ENCODE data around the gene SGCA. TPM values are rescaled to one million over a fixed set of nuclear protein-coding genes. Genes with fewer than 3 reads are reported as not detected.

The SGCA gene
- 0.26 and 0.47 TPM in 2 replicates for total RNA-seq

DNA sequence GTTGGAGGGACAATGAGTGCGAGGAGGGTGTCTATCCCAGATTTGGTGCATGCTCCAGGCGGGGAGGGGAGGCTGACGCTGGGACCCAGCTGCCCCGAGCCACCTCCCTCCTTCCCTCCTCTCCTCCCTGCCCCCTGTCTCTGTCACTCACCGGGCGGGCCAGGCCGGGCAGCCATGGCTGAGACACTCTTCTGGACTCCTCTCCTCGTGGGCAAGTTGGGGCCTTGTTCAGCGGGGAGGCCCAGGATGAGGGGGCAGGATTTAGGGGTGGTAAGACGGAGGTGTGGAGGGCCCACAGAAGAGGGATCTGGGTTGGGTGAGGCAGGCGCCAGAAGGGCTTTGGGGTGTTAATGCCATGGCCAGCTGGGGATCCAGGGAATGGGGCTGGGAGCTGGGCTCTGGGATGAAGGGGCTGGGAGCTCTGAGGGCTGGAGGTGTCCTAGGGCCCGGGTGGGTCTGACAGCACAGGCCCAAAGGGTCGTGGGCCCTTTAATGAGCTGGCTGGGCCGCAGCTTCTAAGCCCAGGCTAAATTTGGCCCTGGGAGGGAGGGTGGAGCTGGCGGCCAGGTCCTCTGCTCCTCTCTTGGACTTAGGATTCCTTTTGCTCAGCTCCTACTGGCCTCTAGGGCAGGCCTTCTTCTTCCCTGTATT is at the start of gene SGCA:
Gene SGCA (plus strand): TSS at position 139 of the 651 bp plus-strand sequence. CDS start 36 bp downstream, at position 175.

DNA sequence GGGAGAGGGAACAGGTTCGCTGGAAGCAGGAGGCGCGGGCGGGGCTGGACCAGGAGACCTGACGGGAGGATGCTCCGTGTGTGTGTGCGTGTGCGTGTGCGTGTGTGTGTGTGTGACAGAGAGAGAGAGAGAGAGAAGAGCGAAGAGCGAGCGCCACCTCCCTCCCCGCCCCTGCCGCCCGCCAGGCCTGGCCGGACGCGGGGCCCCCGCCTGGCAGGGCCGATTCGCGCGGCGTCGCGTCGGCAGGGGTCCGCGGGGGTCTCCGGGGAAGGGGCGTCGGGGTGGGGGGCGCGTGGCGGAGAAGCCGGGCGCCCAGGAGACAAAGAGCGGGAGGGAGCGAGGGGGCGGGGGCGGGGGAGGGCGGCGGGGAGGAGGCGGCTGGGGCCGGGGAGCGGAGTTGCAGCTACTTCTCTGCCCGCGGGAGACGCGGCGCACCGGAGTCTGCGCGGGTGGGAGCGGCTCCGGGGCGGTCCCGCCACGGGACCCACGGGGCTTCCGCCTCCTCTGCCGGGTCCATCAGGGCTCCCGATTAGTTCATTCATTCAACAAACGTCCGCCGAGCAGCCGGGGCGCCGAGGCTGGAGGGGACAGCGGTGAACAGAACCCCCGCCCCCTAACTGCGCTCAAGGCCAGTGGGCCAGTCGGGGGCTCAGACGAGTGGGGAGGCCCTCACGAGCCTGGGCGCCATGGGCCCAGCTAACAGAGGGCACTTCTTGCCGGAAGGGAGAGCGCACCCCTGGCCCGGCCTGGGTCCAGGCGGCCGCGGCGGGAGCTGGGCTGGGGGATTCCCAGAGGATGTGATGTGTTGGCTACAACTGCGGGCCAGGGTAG is 35.9 kb upstream of the SGCA start, which contains the start of gene SAMD14:
Gene SAMD14 (minus strand): TSS at position 433 of the 831 bp plus-strand sequence. CDS start 5,201 bp downstream, outside the sequence.

DNA sequence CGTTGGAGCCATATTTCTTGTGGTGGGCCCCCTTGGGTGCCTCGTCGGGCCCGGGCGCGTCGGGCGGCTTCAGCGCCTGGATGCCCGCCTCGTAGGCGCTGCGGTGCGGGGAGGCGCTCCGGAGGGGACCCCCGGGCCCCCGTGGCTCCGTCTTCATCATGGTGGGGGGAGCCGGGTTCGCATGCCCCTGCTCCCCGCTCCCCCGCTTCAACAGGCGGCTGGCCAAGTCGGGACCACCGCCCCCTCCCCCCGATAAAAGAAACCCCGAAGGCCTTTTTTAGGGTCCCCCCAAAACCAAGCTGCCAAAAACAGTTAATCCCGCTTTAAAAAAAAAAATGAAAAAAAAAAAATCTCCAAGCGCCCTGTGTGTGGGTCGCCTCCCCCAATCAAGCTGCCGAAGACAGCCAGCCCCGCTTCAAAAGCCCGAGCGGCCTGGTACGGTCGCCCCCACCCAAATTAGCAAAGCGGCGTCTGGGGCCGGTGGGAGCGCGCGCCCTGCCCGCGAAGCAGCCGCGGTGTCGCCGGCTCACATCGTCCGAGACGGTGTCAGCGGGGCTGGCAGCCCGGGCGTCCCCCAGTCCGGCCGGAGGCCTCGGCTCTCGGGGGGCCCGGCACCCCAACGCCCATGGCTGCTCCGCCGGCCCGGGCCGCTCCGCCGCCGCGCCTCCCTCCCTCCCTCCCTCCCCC is 15.3 kb upstream of the SGCA start, which contains the start of gene PPP1R9B:
Gene PPP1R9B (minus strand): TSS at position 324 of the 687 bp plus-strand sequence. CDS start 164 bp downstream, at position 160.

DNA sequence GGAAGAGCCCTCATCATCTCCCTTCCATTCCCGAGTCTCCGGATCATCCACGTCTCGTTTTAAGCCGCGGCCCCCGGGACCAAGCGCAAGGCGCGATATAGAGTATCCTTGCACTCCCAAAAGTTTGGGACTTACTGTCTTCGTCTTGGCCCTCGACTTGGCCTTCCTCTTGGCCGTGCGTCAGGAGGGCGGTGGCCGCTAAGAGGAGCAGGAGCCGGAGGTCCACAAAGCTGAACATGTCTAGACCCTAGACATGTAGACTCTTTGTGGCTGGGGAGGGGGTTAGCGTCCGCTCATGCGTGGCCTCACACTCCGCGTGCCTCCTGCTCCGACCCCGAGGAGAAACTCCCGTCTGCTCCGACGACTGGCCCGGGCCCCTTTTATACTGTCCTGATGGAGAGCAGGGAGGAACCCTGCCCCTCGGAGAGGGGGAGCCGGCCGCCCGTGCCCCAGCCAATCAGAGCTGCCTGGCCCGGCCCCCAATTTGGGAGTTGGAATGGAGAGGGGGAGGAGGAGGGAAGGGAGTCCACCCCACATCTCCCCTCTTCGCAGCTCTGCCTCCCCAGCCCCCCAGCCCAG is 35.6 kb downstream of the SGCA start, which contains the start of gene COL1A1:
Gene COL1A1 (minus strand): TSS at position 356 of the 579 bp plus-strand sequence. CDS start 118 bp downstream, at position 238.

Other genes starting within 250 kb of the SGCA start
- not detected in 2 replicates for gene DLX4, start 196.8 kb upstream of the SGCA start, total RNA-seq
- gene DLX3, start 170.8 kb upstream of the SGCA start, total RNA-seq = not detected in 2 replicates
- 7.9 and 22.2 TPM in 2 replicates for gene ITGA3, start 109.9 kb upstream of the SGCA start, total RNA-seq
- 19.4 and 36.3 TPM in 2 replicates for gene PDK2, start 70.7 kb upstream of the SGCA start, total RNA-seq
- gene SAMD14, start 35.8 kb upstream of the SGCA start, total RNA-seq = 1.0 and 1.6 TPM in 2 replicates
- gene PPP1R9B, start 15.3 kb upstream of the SGCA start, total RNA-seq = 37.4 and 44.1 TPM in 2 replicates
- 1,180 and 1,635 TPM in 2 replicates for gene COL1A1, start 35.6 kb downstream of the SGCA start, total RNA-seq
- gene TMEM92, start 108.5 kb downstream of the SGCA start, total RNA-seq = 0.09 and 0.16 TPM in 2 replicates
- gene XYLT2, start 180.1 kb downstream of the SGCA start, total RNA-seq = 37.4 and 45.2 TPM in 2 replicates
- 62.3 and 77.3 TPM in 2 replicates for gene MRPL27, start 207.2 kb downstream of the SGCA start, total RNA-seq
- 0.52 and 0.79 TPM in 2 replicates for gene EME1, start 207.2 kb downstream of the SGCA start, total RNA-seq
- 84.9 and 86.1 TPM in 2 replicates for gene LRRC59, start 231.5 kb downstream of the SGCA start, total RNA-seq